Stimulated activated CD4-positive, alpha-beta T cell treated with anti-CD3 and anti-CD28 coated beads, Interleukin-2, amount 100 ng/mL, for 48 hours (primary cell): ENCODE results near the gene MAPK9.

Experiments
- DNase-seq, 2 donors: peaks; one replicate each; pipeline ENCODE4 v3.0.0-alpha.2; 2020

The MAPK9 gene

GRCh38 chr5:180291234-180291940 is 496 bp downstream of the MAPK9 start:
- no peak for DNase-seq

DNA sequence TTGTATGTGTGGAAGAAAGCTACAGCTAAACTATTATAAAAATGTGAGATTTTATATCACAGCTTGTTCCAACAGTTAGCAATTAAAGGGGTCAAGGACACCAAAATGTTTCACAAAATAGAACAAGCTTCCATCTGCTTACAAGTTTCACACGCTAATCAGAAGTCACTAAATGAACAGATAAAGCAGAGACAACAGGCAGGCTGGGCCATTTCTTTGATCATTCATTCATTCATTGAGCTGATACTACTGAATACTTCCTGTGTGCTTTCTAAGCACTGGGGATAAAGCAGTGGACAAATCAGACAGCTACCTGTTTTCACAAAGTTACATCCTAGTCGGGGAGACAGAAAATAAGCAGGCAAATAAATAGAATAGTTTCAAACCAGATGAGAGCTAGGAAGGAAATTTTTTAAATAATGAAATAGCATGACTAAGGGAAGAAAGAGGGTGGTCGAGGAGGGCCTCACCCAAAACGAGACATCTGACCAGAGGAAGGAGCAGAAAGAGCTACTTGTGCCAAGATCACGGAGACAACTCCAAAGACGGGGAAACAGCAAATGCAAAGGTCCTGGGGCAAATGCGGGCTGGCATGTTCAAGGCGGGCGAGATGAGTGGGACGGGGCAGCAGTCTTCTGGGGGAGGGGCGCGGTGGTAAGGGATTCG is 1.2 kb downstream of the MAPK9 start:
- no peak for DNase-seq

- no peak for DNase-seq
Observed at GRCh38 chr5:180289966-180290365, 1.9 kb downstream of the MAPK9 start.

- DNase-seq, result no peak
Observed at GRCh38 chr5:180289433-180289832, 2.5 kb downstream of the MAPK9 start.

DNA sequence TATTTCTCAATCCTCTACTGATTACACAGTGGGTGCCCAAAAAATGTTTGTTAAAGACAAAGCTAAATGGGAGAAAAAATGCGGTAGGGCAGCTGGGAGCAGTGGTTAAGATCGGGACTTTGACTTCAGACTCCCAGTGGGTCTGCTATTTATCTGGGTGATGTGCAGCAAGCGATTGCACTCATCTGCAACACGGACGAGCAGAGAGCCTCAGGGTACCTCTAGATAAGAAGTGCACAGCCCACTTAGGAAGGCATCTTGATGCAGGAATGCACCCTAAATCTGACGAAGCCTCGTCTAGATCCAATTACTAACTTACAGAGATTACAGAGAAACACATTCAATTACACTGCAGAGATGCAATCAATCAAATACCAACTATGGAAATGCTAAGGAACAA is 4.0 kb downstream of the MAPK9 start:
- no peak for DNase-seq

DNA sequence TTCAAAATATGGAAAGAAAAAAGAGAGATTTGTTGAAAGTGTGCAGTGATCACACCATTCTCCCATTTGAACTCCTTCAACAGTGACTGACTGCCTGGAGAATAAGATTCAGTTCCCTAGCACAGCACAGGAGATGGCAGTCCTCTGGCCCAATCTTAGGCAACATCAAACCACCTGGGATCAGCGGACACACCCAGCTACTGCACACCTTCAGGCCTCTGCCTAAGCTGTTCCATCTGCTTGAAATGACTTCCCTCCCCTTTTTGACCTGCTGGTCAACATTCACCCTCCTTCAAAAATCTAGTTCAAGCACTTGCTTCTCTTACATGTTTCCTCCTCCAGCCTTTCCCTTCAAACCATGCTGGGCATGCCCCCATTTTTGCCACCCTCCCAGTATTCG is 4.5 kb downstream of the MAPK9 start:
- no peak for DNase-seq

- no peak for DNase-seq
Observed at GRCh38 chr5:180284149-180284548, 7.7 kb downstream of the MAPK9 start.

DNA sequence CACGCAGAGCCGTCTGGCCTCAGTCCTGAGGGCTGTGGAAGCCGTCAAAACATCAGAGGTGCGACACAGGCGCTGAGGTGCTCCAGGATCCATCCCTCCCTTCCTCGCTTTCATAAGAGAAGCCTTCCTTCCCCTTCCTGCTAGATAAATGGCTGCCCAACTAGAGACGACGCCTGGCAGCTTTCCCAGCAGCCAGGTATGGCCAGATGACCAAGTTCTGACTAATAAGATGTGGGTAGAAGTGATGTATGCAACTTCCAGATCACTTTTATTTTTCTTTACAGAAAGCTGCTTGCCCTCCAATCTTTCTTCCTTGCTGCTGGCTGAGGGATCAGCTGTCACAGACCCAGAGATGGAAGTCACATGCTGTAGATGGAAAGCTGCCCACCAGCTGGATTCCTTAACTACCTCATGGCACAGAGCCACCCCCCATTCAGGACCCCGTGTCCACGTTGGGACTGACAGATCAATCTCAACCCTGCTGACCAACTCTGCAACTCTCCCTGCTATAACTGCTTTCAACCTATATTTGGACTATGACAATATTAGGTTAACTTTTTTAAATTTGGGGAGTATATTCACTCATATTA is 8.8 kb downstream of the MAPK9 start:
- no peak for DNase-seq

DNA sequence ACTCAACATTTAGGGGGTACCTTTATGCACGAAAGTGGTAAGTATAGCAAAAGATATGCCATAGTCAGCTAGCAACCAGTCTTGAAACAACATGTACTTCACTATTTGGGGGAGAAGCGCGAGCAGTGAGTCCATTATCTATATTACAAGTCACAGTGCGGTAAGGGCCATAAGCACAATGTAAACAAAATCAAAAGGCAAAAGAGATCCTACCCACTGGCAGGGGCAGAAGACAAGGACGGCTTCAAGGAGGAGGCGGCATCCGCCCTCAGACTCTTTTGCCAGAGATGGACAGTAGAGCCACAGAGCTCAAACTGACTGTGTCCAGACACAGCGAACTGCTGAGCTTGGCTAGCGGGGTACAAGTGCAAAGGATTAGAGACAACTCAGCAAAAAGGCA is 9.6 kb downstream of the MAPK9 start:
- DNase-seq, result no peak

DNA sequence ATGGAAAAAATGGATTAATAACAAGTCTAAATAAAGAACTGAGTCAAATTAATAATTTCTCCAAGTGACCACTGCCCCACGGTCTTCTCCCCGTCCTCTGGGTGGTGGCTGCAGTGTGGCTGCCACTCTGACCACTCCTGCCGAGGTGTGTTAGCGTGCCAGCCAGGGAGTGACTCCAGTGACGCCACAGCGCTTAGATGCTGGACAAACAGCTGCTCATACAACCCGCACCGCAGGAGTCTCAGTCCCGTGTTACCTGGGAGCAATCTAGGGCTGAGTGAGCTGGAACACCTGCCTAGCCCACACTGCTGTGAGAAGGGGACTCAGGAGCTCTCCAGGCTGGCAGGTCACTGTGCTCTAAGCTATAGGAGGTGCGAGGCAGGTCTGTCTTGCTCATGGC is 10.2 kb downstream of the MAPK9 start:
- no peak for DNase-seq

DNA sequence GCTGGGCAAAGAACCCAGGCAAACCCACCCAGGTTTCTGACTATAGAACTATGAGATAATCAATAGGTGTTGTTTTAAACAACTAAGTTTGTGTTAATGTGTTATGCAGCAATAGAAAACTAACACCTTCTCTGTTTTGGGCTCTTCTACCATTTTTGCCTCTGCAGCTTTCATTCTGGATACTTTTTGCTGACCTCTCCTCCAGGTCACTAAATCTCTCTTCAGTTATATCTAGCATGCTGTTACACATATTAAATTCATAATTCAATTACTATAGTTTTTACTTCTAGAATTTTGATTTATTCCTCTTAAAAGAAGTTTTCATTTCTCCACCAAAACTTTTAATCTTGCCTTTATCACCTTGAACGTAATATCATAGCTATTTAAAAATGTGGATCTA is 17.2 kb downstream of the MAPK9 start:
- no peak for DNase-seq

DNA sequence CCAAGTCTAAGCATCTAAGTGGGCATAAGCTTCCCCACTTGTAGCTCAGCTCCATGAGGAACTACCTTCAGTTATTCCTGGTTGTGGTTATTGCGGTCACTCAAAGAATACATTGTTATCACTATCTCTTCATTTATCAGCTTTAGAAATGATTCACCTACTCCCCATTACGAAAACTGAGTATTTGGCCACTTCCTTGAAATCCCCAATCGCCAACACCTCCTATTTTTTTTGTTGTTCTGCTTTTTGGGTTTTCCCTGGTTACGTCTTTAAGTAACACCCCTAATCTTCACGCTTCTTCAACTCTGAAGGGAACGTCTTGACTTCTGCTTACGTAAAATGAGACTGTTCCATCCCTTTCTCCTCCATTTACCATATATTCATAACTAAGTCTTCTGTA is 20.7 kb downstream of the MAPK9 start:
- no peak for DNase-seq

- no peak for DNase-seq
Observed at GRCh38 chr5:180259260-180259611, 32.6 kb downstream of the MAPK9 start.

DNA sequence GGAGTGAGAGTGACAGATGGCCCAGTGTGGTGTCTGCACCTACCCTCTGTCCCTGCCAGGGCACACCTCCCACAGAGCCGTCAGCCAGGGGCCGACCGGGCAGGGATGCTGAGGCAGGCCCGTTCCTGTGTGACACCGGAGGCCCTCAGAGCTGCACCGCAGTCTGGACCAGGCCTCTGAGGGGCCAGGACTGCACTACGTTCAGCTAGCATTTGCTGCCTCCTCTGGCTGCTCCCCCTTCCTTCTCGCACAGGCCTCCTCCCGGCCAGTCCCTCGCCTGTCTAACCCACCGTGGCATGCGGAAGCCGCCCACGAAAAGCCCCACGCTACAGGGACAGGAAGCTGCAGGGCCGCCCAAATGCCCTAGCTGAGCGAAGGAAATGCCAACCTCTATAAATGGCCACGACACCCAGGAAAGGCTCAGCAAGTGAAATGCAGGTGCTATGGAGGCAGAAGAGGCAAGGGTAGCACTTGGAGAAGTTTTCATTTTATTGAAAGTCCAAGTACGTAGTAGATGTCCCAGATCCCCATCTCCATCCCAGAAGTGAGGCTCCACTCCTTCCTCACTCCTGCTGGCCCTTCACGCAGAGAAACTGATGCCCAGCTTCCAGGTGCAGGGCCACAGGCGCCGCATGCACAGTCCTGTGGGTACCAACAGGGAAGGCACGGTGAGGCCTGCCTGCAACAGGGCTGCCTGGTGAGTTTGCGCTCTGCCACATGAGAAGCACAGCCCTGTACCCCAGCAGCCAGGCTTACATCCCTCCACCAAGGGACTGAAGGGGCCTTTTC is 38.7 kb downstream of the MAPK9 start:
- DNase-seq, result no peak

DNA sequence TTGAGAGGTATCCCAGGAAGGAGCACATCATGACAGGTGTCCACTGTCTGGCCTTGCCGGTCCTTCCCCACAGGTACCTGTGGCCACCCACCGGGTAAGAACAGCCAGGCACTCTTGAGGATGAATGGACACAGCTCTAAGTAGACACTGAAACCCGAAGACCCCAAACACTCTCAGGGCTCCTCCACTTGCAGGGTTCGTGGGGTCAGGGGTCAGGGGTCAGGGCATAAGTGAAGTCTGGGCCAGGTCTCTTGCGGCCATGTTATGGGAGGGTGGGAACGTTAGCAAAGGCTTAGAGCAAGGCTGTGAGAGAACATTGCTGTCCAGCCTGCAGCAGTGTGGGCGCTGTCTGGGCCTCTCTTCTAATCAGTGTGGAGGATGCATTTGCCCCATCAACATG is 40.0 kb downstream of the MAPK9 start:
- DNase-seq, result no peak

DNA sequence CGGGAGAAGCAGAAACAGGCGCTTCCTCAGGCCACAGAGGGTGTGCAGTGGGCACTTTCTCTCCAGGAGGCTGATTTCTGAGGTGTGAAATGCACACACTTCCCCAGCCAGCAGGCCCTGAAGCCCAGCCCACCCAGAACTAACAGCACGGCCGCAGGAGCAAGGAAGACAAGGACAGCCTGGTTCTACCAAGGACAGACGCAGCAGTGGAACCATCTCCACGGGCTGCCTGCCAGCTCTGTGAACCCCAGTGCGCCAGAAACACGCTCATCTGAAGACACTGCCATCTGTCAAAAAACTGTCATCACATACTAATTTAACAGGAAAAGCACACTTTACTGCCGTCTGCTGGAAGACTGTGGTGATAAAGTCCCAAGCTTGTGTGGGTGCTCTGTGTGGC is 40.7 kb downstream of the MAPK9 start:
- no peak for DNase-seq

DNA sequence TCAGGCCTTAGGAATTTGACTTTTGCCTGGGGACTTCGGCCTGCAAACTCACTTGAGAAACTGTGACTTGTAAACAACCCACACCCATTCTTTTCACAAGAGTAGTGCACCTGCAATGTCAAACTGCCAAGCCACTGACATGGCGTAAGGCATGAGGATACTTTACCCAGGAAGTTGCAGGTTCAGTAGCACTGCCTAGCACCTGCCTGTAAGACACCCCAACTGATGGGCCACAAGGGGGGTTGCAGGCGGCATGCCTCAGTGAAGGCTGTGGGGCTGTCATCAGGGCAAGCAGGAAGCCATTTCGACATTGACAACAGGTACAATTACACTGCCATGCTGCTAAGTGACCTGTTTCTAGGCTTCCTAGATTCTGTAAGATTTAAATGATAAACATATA is 41.6 kb downstream of the MAPK9 start:
- DNase-seq, result no peak

DNA sequence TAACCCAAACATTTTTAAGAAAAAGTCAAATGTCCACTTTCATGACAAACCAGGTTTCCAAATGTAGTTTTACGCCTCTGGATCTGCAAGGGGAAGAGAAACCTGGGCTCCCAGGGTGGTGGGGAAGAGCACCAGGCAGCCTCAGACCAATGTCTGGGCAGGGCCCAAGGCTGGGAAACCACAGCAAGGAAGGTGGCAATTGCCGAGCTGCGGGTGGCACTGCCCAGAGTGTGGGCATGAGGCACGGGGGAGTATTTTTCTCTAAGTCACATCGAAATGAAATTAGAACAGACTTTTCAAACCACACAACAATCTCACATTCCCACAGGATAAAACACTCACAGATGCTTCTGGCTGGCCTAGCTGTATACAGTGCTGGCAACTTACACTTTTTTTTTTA is 50.3 kb downstream of the MAPK9 start:
- DNase-seq, result no peak

DNA sequence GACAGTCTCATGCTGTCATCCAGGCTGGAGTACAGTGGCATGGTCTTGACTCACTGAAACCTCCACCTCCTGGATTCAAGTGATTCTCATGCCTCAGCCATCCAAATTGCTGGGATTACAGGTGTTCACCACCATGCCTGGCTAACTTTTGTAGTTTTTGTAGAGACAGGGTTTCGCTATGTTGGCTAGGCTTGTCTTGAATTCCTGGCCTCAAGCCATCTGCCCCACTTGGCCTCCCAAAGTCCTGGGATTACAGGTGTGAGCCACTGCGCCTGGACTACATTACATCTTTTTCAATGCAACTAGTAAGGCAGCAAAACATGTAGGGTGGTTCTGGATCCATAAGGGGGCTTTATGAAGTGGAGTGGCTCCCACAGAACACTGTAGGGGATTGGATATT is 53.3 kb downstream of the MAPK9 start:
- no peak for DNase-seq

- DNase-seq, result no peak
Observed at GRCh38 chr5:180235846-180236245, 56.0 kb downstream of the MAPK9 start.

GRCh38 chr5:180235077-180235476 is 56.8 kb downstream of the MAPK9 start:
- no peak for DNase-seq

- no peak for DNase-seq
Observed at GRCh38 chr5:180234271-180234670, 57.6 kb downstream of the MAPK9 start.

GRCh38 chr5:180233729-180234128 is 58.2 kb downstream of the MAPK9 start:
- no peak for DNase-seq

DNA sequence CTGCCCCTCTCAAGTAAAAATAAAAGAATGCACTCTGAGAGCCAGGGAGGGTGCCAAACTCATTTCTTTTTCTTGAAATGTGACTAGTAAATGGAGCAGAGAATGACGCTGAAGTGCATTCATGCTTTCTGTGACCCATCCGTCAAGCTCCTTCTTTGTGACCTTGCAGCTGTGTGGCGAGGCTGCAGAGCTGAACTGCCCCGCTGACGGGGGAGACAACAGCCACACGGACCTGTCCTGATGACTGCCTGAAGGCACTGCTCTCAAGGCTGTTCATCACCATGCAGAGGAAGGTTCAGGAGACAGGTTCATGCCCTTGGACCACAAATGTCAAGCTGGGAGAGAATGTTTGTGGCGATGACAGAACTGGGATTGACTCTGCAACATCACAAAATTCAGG is 61.9 kb downstream of the MAPK9 start:
- DNase-seq, result no peak
